GM19023 (cell line): ENCODE results near the gene ADAMTS17.

ENCODE experiments used
- ATAC-seq: cut with Tn5 transposase; IDR thresholded peaks from one replicate; pipeline ENCODE4 v1.9.1; 2021; ENCODE audit warnings: mild to moderate bottlenecking, moderate library complexity; ENCODE audit not compliant: unreplicated experiment

ADAMTS17 gene

GRCh38 chr15:100278596-100279380 is 63.0 kb downstream of the ADAMTS17 start:
- ATAC-seq = no peak

- ATAC-seq = no peak
Measured at GRCh38 chr15:100277087-100277855, 64.5 kb downstream of the ADAMTS17 start.

DNA sequence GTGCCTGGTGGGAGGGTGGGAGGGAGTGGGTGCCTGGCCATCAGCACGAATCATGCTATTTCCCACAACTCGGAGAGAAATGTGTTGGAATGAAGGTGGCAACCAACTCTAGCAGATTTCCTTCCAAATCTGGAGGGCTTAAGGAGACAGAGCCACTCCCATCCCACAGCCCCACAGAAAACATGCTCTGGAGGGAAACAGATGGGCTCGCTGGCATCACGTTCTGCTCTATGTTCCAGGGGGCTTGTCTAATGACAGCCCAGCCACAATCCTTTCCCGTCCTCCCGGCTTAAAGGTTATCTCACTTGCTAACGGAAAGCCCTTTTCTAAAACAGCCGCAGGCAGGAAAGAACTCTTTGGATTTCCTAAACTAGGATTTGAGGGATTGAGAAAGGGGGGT is 65.3 kb downstream of the ADAMTS17 start:
- no peak for ATAC-seq

DNA sequence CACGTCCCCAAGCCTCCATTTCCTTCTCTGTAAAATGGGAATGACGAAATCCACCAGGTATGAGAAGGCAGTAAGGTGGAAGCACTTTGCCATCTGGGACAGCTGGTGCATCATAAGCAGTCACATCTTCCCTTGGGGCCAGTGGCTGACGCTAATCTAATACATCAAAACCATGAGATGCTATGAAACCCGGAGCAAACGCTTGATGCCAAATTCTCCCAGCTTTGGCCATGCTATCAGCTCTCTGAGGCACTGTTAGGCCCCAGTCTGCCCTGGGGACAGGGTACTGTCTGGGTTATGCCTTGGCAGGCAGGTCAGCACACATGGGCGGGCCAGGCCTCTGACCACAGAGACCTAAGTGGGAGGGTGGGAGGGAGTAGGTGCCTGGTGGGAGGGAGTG is 66.1 kb downstream of the ADAMTS17 start:
- no peak for ATAC-seq

DNA sequence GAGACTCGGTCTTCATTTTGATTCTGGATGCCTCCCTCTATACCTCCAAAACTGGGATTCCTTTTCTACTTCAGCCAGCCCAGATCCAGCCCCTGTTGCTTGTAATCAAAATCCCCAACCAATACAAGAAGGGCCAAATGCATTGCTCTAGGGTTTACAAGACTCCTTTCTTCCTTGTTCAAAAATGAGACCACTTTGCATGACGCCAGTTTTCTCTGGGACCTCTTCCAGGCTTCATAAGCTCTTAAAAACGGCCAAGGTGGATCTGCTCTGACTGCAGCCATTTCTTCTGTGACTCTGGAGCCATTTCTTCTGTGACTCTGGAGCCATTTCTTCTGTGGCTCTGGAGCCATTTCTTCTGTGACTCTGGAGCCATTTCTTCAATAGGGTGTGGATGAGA is 71.9 kb downstream of the ADAMTS17 start:
- no peak for ATAC-seq

GRCh38 chr15:100266166-100266565 is 75.6 kb downstream of the ADAMTS17 start:
- ATAC-seq = no peak

GRCh38 chr15:100265641-100266035 is 76.1 kb downstream of the ADAMTS17 start:
- no peak for ATAC-seq

- no peak for ATAC-seq
Measured at GRCh38 chr15:100264994-100265640, 76.7 kb downstream of the ADAMTS17 start.

GRCh38 chr15:100263721-100264455 is 77.9 kb downstream of the ADAMTS17 start:
- no peak for ATAC-seq

DNA sequence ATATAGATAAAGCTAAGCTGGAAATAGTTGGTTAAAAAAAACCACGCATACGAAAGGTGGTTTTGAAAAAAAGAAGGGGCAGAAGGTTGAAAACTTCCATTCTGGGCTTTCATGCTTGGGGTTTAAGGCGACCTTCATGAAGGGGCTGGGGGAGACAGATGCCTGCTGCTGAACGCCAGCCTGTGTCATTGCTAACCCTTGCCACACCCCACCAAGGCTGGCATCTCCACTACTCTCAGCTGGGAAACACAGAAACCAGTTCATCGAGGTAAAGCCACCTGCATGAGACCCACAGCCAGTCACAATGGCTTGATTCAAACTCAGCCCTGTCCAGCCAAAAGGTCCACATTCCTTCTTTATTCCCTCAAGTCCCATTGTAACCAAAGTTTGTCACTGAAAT is 78.7 kb downstream of the ADAMTS17 start:
- ATAC-seq = no peak

DNA sequence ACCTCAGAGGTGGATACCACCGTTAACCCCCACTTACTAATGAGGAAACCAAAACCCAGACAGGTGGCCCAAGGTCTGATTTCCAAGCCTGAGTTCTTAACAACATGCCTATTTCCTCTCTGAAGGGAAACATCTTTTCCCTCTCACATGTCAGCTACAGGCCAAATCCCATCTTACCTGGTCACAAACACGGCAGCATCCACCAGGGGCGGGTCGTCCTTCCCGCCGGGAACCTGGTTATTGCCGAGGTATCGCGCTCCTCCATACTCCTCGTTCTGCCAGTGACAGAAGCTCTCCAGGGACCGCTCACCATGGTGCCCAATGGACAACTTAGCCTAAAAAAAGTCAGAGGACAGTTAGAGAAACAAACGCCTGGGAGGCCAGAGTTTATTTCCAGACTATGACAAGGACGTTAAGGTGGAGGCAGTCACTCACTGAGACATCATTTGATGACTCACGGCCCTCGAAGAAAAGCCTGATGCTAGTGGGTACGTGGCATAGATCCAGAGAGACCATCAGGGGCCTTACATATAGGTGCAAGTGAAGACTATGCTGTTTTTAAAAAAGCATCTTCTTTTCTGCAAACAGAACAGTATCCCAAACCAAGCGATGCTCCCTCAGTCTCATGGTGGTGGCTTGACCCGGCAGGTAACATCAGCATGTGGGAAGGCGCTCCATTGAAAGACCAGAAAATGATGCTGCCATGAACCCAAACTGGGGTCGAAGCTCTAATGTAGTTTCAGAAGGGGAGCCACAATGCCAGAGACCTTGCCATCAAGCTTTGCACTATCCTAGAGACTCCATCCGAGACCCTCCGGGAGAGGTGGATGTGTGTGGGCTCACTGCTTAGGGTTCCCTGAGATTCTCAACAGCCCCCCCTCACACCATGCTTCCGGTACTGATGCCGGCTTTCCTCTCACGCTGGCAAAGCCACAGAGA is 80.2 kb downstream of the ADAMTS17 start:
- ATAC-seq = no peak

- no peak for ATAC-seq
Measured at GRCh38 chr15:100259266-100259665, 82.5 kb downstream of the ADAMTS17 start.

GRCh38 chr15:100256970-100257650 is 84.7 kb downstream of the ADAMTS17 start:
- ATAC-seq = no peak

DNA sequence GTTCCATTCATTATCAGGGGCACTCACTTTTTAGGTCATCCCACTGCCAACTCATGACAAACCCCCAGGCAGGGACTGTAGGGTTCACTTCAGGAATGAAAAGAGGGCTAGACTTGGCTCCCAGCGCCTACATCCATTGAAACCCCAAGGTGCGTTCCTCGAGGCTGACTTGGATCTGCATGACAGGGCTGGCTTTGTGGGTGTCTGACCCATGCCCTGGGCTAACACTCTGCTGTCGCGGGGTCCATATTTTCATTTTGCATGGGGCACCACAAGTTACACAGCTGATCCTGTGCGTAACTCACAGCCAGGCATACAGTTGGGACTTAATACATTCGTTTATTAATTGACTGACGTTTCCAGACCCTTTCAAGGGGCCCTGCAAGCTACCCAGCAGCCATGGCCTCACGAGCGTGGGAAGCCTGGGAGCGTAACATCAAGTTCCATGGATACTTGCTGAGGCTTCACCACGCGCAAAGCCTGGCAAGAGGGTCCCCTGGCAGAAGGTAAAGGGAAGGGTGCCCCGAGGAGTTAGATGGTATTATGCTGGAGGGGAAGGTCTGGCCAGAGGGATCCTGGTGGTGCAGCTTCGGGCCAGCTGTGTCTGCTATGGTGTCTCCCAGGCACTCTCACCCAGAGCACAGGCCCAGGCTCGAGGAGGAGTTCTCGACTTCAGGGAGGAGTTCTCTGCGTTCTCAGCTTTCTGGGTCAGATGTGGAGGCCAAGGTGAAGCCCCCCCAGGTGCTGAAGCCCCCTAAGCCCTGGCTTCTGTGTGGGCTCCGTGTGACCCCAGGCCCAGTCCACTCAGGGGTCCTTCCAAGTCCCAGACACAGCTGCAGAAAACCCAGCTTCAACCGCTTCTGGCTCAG is 85.4 kb downstream of the ADAMTS17 start:
- no peak for ATAC-seq

GRCh38 chr15:100255644-100256043 is 86.1 kb downstream of the ADAMTS17 start:
- ATAC-seq = no peak

DNA sequence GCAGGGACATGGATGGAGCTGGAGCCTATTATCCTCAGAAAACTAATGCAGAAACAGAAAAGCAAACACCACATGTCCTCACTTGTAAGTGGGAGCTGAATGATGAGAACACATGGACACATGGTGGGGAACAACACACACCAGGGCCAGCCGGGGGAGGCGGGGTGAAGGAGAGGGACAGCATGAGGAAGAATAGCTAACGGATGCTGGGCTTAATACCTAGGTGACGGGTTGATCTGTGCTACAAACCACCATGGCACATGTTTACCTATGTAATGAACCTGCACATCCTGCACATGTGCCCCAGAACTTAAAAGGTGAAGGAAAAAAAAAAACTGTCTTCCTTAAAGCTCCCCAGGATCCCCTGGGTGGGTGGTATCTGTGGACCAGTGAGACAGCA is 87.1 kb downstream of the ADAMTS17 start:
- ATAC-seq = no peak

GRCh38 chr15:100254285-100254684 is 87.5 kb downstream of the ADAMTS17 start:
- no peak for ATAC-seq

GRCh38 chr15:100253640-100254039 is 88.1 kb downstream of the ADAMTS17 start:
- ATAC-seq = no peak
